HEK293T (cell line): Measurements from ENCODE around the gene MVD.
A peak's percentile ranks its signal among the peaks of the same experiment; 100 is the strongest.

Source experiments
- CTCF ChIA-PET: fragments of 350-600 bp; formaldehyde crosslinking; extraction: SDS; loops from one replicate; lab custom pipeline; 2021; ENCODE audit warnings: antibody characterized with exemption, inconsistent platforms; lab: Yijun Ruan, JAX
- POLR2A ChIA-PET: fragments of 350-600 bp; formaldehyde crosslinking; extraction: SDS; loops from one replicate; lab custom pipeline; 2020; ENCODE audit warnings: antibody characterized with exemption, inconsistent platforms; lab: Yijun Ruan, JAX
- DNase-seq: peaks from one replicate; pipeline ENCODE4 v3.0.0; 2012; ENCODE audit warnings: mixed read lengths; ENCODE audit errors: extremely low spot score
- ARNT ChIP-seq: fragments of 450-650 bp; IDR thresholded peaks from 2 replicates; pipeline ENCODE4 v1.6.1; 2017; ENCODE audit warnings: mild to moderate bottlenecking
- BHLHE40 ChIP-seq: fragments of 450-650 bp; IDR thresholded peaks from 2 replicates; pipeline ENCODE4 v1.6.1; 2016; ENCODE audit warnings: mild to moderate bottlenecking, moderate library complexity, borderline replicate concordance
- CTBP1 ChIP-seq: fragments of 450-650 bp; IDR thresholded peaks from 2 replicates; pipeline ENCODE4 v1.6.1; 2016; ENCODE audit warnings: borderline replicate concordance
- ELF4 ChIP-seq: fragments of 450-650 bp; IDR thresholded peaks from 2 replicates; pipeline ENCODE4 v1.6.1; 2017; ENCODE audit warnings: antibody characterized with exemption
- FOXA1 ChIP-seq: fragments of 450-650 bp; IDR thresholded peaks from 2 replicates; pipeline ENCODE4 v1.6.1; 2016; ENCODE audit warnings: mild to moderate bottlenecking
- FOXK2 ChIP-seq: fragments of 450-650 bp; IDR thresholded peaks from 2 replicates; pipeline ENCODE4 v1.6.1; 2016; ENCODE audit warnings: mild to moderate bottlenecking
- FOXM1 ChIP-seq: fragments of 450-650 bp; IDR thresholded peaks from 2 replicates; pipeline ENCODE4 v1.6.1; 2017; ENCODE audit warnings: mild to moderate bottlenecking, borderline replicate concordance
- HDGF ChIP-seq: fragments of 450-650 bp; IDR thresholded peaks from 2 replicates; pipeline ENCODE4 v1.6.1; 2017; ENCODE audit warnings: antibody characterized with exemption, borderline replicate concordance
- L3MBTL2 ChIP-seq: fragments of 450-650 bp; conservative IDR thresholded peaks from 2 replicates; pipeline ENCODE4 v1.6.1; 2016; ENCODE audit warnings: mild to moderate bottlenecking
- LEF1 ChIP-seq: fragments of 450-650 bp; IDR thresholded peaks from 2 replicates; pipeline ENCODE4 v1.6.1; 2017; ENCODE audit warnings: mild to moderate bottlenecking, borderline replicate concordance
- NFRKB ChIP-seq: fragments of 450-650 bp; IDR thresholded peaks from 2 replicates; pipeline ENCODE4 v1.6.1; 2016; ENCODE audit warnings: mild to moderate bottlenecking, moderate library complexity
- SP1 ChIP-seq: fragments of 450-650 bp; IDR thresholded peaks from 2 replicates; pipeline ENCODE4 v1.6.1; 2017
- SUZ12 ChIP-seq: fragments of 450-650 bp; IDR thresholded peaks from 2 replicates; pipeline ENCODE4 v1.6.1; 2016; ENCODE audit warnings: mild to moderate bottlenecking
- TARDBP ChIP-seq: fragments of 450-650 bp; IDR thresholded peaks from 2 replicates; pipeline ENCODE4 v1.6.1; 2016
- ZNF384 ChIP-seq: fragments of 450-650 bp; IDR thresholded peaks from 2 replicates; pipeline ENCODE4 v1.6.1; 2016
- TF ChIP-seq, protein P1 (sequence below): fragments of 450-650 bp; IDR thresholded peaks from 2 replicates; pipeline ENCODE4 v1.6.1; 2016

Gene MVD

DNA sequence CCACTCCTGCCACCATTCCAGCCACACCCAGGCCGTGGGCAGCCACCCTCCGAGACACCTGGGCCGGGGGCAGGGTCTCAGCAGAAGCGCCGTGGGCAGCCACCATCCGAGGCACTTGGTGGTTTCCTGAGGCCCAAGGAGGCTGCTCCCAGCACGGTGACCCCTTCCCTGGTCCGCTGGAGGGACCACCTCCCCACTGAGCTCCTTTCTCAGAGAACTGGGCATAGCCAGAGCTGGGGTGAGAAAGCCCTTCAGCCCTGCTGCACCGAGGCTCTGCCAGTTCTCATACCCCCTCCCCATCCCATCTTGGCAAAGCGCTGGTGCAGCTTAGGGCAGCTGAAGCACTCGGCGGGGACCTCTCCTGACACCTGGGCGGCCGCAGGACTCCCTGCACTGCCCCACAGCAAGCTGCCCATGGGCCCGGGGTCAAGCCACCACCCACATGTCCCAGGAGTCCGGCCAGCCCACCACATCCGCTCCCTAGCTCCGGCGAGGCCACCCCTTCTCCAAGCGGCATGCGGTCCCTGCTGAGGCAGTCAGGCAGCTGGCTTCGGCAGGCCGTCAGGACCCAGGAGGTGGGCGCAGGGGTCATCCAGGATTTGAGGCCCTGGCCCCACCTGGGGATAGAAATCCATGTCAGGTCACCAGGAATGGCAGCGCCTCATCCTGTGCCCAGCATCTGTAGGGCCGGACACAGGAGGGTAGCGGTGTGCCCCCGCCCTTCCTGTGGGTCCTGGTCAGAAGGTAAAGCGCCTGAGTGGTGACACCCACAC lies 10.7 kb downstream of the MVD start:
- no peak for TF ChIP-seq ELF4
- no peak for TF ChIP-seq ARNT
- POLR2A ChIA-PET = interaction anchor here (0.7 kb wide), 1 partner anchor 11 kb away, joined by 3 read pairs; the partner anchor contains the start of gene MVD

DNA sequence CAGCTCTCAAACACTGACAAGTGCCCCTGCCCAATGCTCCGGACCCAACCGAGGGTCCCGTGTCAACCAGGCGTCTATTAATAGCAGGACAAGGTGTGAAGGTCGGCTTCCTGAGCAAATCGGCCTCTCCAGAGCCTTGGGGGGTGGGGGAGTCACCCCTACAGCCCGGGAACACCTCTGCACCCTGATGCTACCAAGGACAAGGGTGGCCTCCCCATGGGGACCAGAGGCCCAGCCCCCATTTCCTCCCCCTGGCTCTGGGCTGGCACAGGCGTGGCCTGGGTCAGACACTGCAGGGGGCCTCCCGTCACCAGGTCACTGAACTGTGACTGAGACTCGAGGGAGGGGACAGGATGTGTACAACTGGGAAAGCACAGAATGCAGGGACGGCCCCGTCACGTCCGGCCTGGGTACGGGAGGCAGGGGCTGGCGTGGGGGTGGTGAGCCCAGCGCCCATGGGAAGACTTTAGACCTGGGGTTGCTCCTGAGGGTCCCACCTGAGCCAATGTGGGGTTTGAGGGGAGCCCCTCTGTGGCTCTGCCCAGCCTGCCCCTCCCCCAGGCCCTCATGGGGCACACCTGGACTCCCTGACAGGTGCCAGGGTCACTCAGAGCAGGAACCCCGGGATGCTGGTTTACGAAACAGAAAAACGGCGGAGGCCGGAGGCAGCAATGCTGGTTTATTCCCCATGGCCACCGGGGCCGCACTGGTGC lies 11.5 kb downstream of the MVD start:
- TF ChIP-seq FOXK2 (no peak), FOXA1 (no peak), L3MBTL2 (no peak), SUZ12 (no peak), ELF4 (no peak), TARDBP (no peak), SP1 (no peak), ARNT (no peak), BHLHE40 (no peak), FOXM1 (no peak), ZNF384 (no peak), NFRKB (no peak), CTBP1 (no peak), LEF1 (no peak), HDGF (no peak)
- TF ChIP-seq, protein P1, sequence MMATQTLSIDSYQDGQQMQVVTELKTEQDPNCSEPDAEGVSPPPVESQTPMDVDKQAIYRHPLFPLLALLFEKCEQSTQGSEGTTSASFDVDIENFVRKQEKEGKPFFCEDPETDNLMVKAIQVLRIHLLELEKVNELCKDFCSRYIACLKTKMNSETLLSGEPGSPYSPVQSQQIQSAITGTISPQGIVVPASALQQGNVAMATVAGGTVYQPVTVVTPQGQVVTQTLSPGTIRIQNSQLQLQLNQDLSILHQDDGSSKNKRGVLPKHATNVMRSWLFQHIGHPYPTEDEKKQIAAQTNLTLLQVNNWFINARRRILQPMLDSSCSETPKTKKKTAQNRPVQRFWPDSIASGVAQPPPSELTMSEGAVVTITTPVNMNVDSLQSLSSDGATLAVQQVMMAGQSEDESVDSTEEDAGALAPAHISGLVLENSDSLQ = no peak
- ChIA-PET POLR2A (no interaction called here), CTCF (no interaction called here)
- DNase-seq = no peak

More for the DNA sequence above, 10.7 kb downstream of the MVD start:
- no peak for DNase-seq
- CTCF ChIA-PET = no interaction called here

DNA sequence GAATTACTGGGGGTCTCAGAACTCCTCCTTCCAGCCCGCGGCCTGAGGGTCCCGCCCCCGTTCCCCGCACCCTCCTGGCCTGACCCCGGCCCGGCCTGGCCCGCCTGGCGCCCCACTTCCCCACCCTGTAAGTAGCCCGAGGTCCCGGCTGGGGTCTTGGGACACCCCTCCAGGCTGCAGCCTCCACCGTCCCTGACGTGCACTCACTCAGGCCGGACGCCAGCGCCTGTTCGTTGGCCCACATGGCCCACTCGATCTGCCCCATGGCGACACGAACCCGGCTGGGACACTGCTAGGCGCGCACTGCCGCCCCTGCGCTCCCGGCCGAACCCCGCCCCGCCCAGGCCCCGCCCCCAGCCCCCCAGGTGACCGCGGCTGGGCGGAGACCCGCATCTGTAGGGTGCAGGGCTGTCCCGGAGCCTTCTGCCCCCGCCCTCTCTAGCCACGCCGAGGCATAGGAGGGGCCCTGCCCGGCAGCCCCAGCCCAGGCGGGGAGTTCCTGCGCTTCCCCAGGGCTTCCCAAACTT lies 12.1 kb downstream of the MVD start, which contains the start of gene CYBA:
CYBA (minus strand) TSS at position 305 of the 527 bp plus-strand sequence; CDS start at position 265, 40 bp downstream.
- ChIA-PET CTCF (no interaction called here), POLR2A (interaction anchor here (1.0 kb wide), 1 partner anchor 12 kb away, joined by 4 read pairs; the partner anchor contains the start of gene MVD)
- peak; percentile 61 for DNase-seq
- TF ChIP-seq ARNT (no peak), HDGF (no peak), FOXA1 (no peak), CTBP1 (no peak), ELF4 (no peak), TARDBP (no peak), SP1 (no peak), SUZ12 (no peak), NFRKB (no peak), BHLHE40 (no peak), L3MBTL2 (no peak), FOXM1 (no peak), LEF1 (no peak), FOXK2 (no peak), ZNF384 (no peak)
- TF ChIP-seq, protein P1 = no peak

DNA sequence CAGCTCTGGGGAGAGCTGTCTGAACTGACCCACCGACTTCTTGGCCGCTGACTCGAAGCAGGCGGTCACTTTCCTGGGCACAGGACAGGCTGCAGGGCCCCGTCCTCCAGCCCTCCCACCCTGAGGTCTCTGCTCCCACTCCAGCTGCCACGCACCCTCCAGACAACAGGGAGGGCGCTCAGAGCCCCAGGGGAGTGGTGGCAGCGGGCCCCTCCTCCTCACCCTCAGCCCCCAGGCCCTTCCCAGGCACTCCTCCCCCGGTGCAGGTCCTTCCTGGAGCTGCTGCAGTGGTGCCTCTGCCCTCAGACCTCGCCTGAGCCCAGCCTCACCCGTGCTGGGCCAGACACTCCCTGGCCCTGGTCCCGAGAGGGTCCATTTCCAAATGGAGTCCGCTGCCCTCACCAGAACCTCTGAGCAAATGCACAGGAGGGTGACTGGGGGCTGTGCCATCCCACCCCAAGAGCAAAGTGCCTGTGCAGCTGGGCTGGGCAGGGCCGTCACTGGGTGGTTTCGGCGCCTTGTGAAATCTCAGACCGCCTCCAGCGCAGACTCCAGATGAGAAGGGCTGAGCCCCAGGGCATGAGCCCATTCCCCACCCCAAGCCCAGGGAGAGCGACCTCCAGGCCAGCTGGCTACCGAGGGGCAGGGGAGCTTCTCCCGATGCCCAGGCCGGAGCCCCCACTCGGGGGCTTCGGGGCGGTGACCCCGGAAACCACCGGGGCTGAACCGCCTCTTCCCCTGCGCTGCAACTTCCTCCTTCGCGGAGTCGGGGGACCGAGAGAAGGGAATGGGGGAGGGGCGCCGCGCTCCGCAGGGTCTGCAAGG lies 12.8 kb downstream of the MVD start:
- ChIA-PET CTCF (no interaction called here), POLR2A (interaction anchor here (1.0 kb wide), 1 partner anchor 12 kb away, joined by 4 read pairs; the partner anchor contains the start of gene MVD)
- TF ChIP-seq ELF4 (no peak), HDGF (no peak), TARDBP (no peak), SUZ12 (no peak), LEF1 (no peak), ZNF384 (no peak)
- DNase-seq = no peak

DNA sequence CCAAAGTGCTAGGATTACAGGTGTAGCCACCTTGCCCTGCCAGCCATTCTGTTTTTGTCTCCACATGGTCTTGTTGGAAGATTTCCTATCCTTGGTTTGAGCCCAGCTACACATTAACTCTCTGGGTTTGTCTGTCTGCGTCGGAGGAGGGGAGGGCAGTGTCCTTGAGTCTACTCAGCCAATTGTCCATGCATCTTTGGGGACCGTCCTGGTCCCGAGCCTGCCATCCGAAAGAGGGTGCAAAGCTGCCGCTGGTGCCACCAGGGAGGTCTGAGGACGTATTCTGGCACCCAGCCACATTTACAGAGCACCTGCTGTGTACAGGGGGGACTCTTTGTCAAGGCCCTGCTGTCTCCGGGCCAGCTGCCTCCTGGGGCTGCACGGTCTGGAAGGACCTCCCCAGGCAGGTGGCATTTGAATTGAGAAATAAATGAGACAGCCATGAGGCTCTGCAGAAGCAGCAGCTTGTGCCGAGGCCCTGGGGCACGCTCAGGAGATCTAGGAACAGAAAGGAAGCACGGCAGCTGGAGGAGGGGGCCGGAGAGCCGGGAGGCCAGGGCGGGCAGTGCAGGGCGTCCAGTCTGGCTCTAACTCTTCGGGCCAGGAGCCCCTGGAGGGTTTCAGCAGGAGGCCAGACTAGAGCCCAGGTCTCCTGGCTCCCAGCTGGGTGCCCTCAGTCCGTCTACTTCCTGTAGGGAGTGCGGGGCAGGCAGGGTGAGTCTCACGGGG lies 13.5 kb downstream of the MVD start:
- TF ChIP-seq BHLHE40 (no peak), HDGF (no peak), FOXK2 (no peak), TARDBP (no peak), ELF4 (no peak), ARNT (no peak), NFRKB (no peak)
- TF ChIP-seq, protein P1 = no peak
- POLR2A ChIA-PET = no interaction called here
- CTCF ChIA-PET = no interaction called here
- DNase-seq = no peak
